ENCODE measurements around the gene TXNIP.

Gene TXNIP

DNA sequence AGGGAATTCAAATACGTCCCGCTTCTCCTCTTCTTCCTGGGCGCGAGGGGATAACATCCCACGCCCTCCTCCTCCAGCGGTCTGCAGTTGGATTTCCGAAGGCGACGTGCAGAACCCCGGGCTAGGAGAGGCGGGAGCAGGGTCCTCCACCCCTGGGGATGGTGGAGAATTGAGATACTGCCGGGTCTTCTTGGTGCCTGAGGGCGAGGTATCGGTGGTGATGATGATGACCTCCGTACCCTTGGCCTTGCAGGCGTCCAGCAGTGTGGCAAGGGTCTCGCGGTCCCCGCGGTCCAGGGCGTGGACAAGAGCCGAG is 35.3 kb downstream of the TXNIP start:
- TF ChIP-seq, protein P1, sequence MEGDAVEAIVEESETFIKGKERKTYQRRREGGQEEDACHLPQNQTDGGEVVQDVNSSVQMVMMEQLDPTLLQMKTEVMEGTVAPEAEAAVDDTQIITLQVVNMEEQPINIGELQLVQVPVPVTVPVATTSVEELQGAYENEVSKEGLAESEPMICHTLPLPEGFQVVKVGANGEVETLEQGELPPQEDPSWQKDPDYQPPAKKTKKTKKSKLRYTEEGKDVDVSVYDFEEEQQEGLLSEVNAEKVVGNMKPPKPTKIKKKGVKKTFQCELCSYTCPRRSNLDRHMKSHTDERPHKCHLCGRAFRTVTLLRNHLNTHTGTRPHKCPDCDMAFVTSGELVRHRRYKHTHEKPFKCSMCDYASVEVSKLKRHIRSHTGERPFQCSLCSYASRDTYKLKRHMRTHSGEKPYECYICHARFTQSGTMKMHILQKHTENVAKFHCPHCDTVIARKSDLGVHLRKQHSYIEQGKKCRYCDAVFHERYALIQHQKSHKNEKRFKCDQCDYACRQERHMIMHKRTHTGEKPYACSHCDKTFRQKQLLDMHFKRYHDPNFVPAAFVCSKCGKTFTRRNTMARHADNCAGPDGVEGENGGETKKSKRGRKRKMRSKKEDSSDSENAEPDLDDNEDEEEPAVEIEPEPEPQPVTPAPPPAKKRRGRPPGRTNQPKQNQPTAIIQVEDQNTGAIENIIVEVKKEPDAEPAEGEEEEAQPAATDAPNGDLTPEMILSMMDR (IDR thresholded peaks at IDR 0.05), result no peak
- Histone ChIP-seq H3K9me3 (no peaks in the 10 kb centered on the region), H3K36me3 (no peaks in the 10 kb centered on the region), H3K4me3 (ENCODE audit: low read depth in 1 of 2, low read length in 1 of 2) (peak overlapping the region; percentile 66 to 71), H3K27me3 (peaks cover 47% of the 10 kb centered on the region), H3K4me1 (ENCODE audit: control insufficient read depth in 1 of 2, insufficient read depth in 1 of 2, low read depth in 1 of 2, low read length in 1 of 2) (peaks cover 84 to 85% of the 10 kb centered on the region in 2 experiments), H3K27ac (no peak overlapping the region)

DNA sequence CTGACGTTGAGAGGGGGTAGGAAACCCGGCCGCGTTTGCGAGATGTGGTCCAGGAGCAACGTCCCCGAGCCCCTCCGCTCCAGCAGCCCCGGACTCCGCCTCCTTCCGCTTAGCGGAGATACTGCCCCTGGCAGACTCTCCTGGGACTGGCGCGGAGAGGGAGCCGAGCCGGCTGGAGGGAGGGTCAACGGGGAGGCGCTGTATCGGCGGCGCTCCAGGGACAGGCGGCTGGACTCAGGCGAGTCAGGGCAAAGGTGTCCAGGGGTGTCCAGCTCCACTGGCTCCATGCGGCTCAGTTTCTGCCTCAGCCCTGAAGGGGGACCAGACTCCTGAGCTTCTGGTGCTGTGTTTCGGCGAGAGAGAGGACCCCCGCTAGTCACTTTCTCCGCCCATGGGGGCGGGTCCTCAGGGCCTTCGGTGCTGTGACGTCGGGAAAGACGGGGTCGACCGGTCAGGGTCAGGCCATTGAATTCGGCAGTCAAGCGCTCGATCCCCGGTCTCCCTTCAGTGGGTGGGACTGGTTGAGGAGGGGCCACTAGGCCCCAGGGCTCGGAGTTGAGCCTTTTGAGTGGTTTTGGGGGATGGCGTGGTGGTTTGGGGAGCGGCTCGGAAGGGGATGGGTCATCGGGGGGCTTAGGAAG is 35.8 kb downstream of the TXNIP start:
- TF ChIP-seq, protein P1 (IDR thresholded peaks at IDR 0.05), result no peak
- Histone ChIP-seq H3K4me3 (ENCODE audit: low read depth in 1 of 2, low read length in 1 of 2) (peak overlapping the region; percentile 66 to 71), H3K27ac (peak overlapping the region; percentile 26), H3K36me3 (no peaks in the 10 kb centered on the region), H3K4me1 (ENCODE audit: control insufficient read depth in 1 of 2, insufficient read depth in 1 of 2, low read depth in 1 of 2, low read length in 1 of 2) (peaks cover 84 to 90% of the 10 kb centered on the region in 2 experiments), H3K27me3 (peaks cover 47% of the 10 kb centered on the region), H3K9me3 (no peaks in the 10 kb centered on the region)

DNA sequence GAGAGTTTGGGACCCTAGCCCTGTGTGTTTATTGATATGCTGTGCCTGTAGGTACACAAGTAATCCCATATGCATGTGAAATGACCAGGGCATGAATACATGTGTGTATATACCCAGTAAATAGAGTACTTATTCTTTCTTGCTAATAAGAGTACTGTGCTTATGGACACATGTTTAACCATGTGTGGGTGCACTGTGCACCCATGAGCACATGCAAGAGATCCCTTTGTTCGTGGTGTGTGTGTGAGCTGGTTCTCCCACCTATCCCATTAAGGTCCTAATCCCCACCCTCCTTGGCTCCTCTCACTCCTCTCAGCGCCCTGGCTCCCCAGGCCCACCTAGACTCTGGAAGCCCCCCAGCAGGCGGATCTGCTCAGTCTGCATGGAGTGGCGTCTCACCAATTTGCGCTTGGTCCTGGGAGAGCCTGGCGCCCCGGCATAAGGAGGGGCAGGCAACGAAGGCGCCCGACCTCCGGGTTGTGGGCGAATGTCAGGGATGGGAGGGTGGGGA is 36.4 kb downstream of the TXNIP start:
- no peaks in the 10 kb centered on the region for H3K9me3 ChIP-seq
- TF ChIP-seq, protein P1 (IDR thresholded peaks at IDR 0.05), result no peak
- peaks cover 78 to 88% of the 10 kb centered on the region in 2 experiments for H3K4me1 ChIP-seq (ENCODE audit: control insufficient read depth in 1 of 2, insufficient read depth in 1 of 2, low read depth in 1 of 2, low read length in 1 of 2)
- H3K27me3 ChIP-seq, result peaks cover 47% of the 10 kb centered on the region
- no peaks in the 10 kb centered on the region for H3K36me3 ChIP-seq
- peak overlapping the region; percentile 66 to 71 for H3K4me3 ChIP-seq (ENCODE audit: low read depth in 1 of 2, low read length in 1 of 2)
- H3K27ac ChIP-seq, result peak overlapping the region; percentile 26

DNA sequence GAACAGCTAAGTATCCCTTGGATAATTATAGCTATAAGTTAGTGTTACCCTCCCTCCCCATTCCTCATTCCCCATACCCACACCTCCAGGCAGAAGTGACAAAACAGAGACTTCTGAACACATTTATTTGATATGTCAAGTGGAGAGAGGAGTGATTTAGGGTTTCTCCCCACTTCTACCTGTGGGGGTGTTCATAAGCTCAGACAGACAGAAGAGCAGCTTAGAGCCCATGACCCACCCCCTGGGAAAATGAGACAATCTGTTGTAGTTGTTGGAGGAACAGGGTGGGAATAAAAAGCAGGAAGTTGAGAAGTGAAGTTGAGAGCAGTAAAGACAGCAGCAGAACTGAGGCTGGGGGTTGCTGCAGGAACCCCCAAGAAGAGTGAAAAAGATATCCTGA is 37.0 kb downstream of the TXNIP start:
- H3K4me3 ChIP-seq (ENCODE audit: low read depth in 1 of 2, low read length in 1 of 2), result no peak overlapping the region
- peaks cover 74 to 84% of the 10 kb centered on the region in 2 experiments for H3K4me1 ChIP-seq (ENCODE audit: control insufficient read depth in 1 of 2, insufficient read depth in 1 of 2, low read depth in 1 of 2, low read length in 1 of 2)
- no peak overlapping the region for H3K27ac ChIP-seq
- H3K9me3 ChIP-seq, result no peaks in the 10 kb centered on the region
- H3K36me3 ChIP-seq, result no peaks in the 10 kb centered on the region
- TF ChIP-seq, protein P1 (IDR thresholded peaks at IDR 0.05), result no peak
- H3K27me3 ChIP-seq, result peaks cover 47% of the 10 kb centered on the region

DNA sequence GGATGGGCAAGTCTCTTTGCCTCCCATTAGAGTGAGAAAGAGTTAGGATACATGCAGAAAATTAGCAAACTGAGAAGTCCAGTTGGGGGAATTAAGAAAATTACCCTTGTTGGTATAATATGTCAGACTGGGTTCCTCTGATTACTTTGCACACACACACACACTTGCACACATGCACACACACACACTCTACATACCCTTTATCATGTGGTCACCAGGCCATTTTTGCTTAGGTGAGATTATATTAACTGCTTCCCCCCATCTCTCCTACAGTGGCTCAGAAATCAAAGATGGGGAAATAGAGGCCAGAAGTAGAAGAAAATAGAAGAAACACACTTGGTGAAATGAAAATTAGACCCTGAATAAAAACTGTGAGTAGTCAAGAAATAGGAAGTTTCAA is 37.6 kb downstream of the TXNIP start:
- Histone ChIP-seq H3K4me3 (ENCODE audit: low read depth in 1 of 2, low read length in 1 of 2) (no peak overlapping the region), H3K36me3 (no peaks in the 10 kb centered on the region), H3K27me3 (peaks cover 47% of the 10 kb centered on the region), H3K27ac (no peak overlapping the region), H3K9me3 (no peaks in the 10 kb centered on the region), H3K4me1 (ENCODE audit: control insufficient read depth in 1 of 2, insufficient read depth in 1 of 2, low read depth in 1 of 2, low read length in 1 of 2) (peaks cover 68 to 79% of the 10 kb centered on the region in 2 experiments)
- TF ChIP-seq, protein P1 (IDR thresholded peaks at IDR 0.05), result no peak
